ENCODE results near the gene IL10RA. TPM values are rescaled to one million over a fixed set of nuclear protein-coding genes. Genes with fewer than 3 reads are reported as not detected.
A peak's percentile ranks its signal among the peaks of the same experiment; 100 is the strongest.

IL10RA gene
- total and polyA plus RNA-seq, 9 of the 15 experiments (the other 6 are each of a cell fraction or from before 2014, with no cell fraction given), result 0.17 to 17.3 (median 2.9) TPM

DNA sequence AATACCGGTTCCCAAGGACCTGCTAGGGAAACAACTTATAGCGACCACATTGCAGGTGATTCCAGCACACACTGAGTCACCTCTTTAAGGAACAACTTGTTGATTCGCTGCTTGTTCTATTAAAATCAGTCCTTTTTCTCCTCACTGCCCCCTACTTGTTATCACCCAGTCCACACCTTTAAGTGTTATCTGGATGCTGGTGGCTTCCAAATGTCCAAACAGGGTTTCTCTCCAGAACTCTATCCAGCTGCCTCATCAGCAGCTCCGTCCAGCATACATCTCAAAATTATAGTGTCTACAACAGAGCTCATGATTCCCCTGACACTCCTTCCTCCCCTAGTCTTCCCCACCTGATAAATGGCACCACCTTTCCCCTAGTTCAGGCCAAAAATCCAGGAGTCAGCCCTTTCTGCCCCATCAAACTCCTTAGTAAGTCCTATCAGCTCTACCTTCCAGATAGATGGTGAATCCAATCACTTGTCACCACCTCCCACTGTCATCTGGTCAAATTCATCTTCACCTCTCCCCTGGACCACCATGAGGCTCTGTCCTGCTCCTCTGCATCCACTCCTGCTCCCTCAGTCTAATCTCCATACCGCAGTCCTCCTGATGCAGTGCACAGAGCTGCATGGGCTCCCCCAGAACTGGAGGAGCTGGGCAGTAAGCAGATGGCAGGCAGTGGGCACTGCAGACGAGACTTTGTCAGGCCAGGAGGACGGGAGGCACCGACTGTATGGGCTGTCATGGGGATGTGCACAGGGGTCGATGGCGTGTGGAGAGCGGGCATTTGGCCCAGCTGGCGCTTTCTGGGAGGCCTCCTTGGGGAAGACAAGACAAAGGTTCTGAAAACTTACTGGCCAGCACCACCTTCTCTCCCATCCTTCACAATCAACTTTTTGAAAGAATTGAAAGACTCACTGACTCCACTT is 19.3 kb downstream of the IL10RA start (continued):
- no peak for TF ChIP-seq MIER1 (IDR thresholded peaks at IDR 0.05; ENCODE audit: low read depth)
- TF ChIP-seq FOSL1 (tag; conservative IDR thresholded peaks at IDR 0.05), result peak; percentile 65
- TF ChIP-seq, protein P1, sequence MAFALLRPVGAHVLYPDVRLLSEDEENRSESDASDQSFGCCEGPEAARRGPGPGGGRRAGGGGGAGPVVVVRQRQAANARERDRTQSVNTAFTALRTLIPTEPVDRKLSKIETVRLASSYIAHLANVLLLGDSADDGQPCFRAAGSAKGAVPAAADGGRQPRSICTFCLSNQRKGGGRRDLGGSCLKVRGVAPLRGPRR (CRISPR knock-in tag; IDR thresholded peaks at IDR 0.05), result no peak
- TF ChIP-seq LEF1 (IDR thresholded peaks at IDR 0.05), result peak; percentile 50
- no peak for TF ChIP-seq KAT7 (CRISPR knock-in tag; IDR thresholded peaks at IDR 0.05; ENCODE audit: borderline replicate concordance)
- TF ChIP-seq PHB (CRISPR knock-in tag; IDR thresholded peaks at IDR 0.05), result no peak
- TF ChIP-seq ATF7 (IDR thresholded peaks at IDR 0.05), result peak; percentile 31; the same call in 1 of the 2 replicates
- TF ChIP-seq, protein P2, sequence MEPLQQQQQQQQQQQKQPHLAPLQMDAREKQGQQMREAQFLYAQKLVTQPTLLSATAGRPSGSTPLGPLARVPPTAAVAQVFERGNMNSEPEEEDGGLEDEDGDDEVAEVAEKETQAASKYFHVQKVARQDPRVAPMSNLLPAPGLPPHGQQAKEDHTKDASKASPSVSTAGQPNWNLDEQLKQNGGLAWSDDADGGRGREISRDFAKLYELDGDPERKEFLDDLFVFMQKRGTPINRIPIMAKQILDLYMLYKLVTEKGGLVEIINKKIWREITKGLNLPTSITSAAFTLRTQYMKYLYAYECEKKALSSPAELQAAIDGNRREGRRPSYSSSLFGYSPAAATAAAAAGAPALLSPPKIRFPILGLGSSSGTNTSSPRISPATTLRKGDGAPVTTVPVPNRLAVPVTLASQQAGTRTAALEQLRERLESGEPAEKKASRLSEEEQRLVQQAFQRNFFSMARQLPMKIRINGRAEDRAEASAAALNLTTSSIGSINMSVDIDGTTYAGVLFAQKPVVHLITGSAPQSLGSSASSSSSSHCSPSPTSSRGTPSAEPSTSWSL (CRISPR knock-in tag; IDR thresholded peaks at IDR 0.05; ENCODE audit: borderline replicate concordance), result no peak
- TF ChIP-seq DACH1 (IDR thresholded peaks at IDR 0.05; ENCODE audit: partially characterized antibody), result peak; percentile 28
- no peak for TF ChIP-seq E2F3 (CRISPR knock-in tag; IDR thresholded peaks at IDR 0.05)
- TF ChIP-seq NR2C1 (IDR thresholded peaks at IDR 0.05), result peak; percentile 11; the same call in 1 of the 2 replicates
- no peak for TF ChIP-seq NR2C1 (tag; IDR thresholded peaks at IDR 0.05)
- no peak for TF ChIP-seq ZNF766 (CRISPR knock-in tag; conservative IDR thresholded peaks at IDR 0.05)
- peak; percentile 88 for TF ChIP-seq CBFA2T3 (IDR thresholded peaks at IDR 0.05)
- TF ChIP-seq, protein P3, sequence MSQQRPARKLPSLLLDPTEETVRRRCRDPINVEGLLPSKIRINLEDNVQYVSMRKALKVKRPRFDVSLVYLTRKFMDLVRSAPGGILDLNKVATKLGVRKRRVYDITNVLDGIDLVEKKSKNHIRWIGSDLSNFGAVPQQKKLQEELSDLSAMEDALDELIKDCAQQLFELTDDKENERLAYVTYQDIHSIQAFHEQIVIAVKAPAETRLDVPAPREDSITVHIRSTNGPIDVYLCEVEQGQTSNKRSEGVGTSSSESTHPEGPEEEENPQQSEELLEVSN (IDR thresholded peaks at IDR 0.05; ENCODE audit: borderline replicate concordance in 1 of 2, extremely low read depth in 1 of 2, insufficient read depth in 1 of 2, insufficient read length in 1 of 2, low read depth in 1 of 2, low read length in 1 of 2, poor library complexity in 1 of 2, severe bottlenecking in 1 of 2), result no peak
- peak; percentile 80 for TF ChIP-seq CBFA2T2 (conservative IDR thresholded peaks at IDR 0.05)
- peak; percentile 22; the same call in 1 of the 2 replicates for TF ChIP-seq CREM (IDR thresholded peaks at IDR 0.05; ENCODE audit: low read depth)
- TF ChIP-seq, protein P4, sequence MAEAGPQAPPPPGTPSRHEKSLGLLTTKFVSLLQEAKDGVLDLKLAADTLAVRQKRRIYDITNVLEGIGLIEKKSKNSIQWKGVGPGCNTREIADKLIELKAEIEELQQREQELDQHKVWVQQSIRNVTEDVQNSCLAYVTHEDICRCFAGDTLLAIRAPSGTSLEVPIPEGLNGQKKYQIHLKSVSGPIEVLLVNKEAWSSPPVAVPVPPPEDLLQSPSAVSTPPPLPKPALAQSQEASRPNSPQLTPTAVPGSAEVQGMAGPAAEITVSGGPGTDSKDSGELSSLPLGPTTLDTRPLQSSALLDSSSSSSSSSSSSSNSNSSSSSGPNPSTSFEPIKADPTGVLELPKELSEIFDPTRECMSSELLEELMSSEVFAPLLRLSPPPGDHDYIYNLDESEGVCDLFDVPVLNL (CRISPR knock-in tag; IDR thresholded peaks at IDR 0.05; ENCODE audit: low read depth), result no peak
- peak; percentile 57 for TF ChIP-seq ZNF263 (CRISPR knock-in tag; IDR thresholded peaks at IDR 0.05; ENCODE audit: borderline replicate concordance)
- TF ChIP-seq, protein P5, sequence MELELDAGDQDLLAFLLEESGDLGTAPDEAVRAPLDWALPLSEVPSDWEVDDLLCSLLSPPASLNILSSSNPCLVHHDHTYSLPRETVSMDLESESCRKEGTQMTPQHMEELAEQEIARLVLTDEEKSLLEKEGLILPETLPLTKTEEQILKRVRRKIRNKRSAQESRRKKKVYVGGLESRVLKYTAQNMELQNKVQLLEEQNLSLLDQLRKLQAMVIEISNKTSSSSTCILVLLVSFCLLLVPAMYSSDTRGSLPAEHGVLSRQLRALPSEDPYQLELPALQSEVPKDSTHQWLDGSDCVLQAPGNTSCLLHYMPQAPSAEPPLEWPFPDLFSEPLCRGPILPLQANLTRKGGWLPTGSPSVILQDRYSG (tag; conservative IDR thresholded peaks at IDR 0.05; ENCODE audit: low read depth), result no peak
- 0 out of 2 replicates have a peak, but pooled peaks have one; percentile 40 for TF ChIP-seq GATA2 (CRISPR knock-in tag; IDR thresholded peaks at IDR 0.05)
- TF ChIP-seq NBN (IDR thresholded peaks at IDR 0.05; ENCODE audit: low read depth), result peak; percentile 62; the same call in 1 of the 2 replicates
